Lower lobe of right lung (tissue), 2 donors: ENCODE results near the gene SLC6A6. TPM values are rescaled to one million over a fixed set of nuclear protein-coding genes. Genes with fewer than 3 reads are reported as not detected.

Source experiments
- ATAC-seq, 2 donors: fragments of 200-7000 bp; cut with Tn5 transposase; one replicate each; pipeline ENCODE4 v1.9.1; 2020 to 2022; ENCODE audit warnings: mild to moderate bottlenecking in 2 of 2, moderate library complexity in 2 of 2
- DNase-seq: peaks from one replicate; pipeline ENCODE4 v3.0.0-alpha.2; 2020
- H3K27ac ChIP-seq: fragments of 200-600 bp; one replicate; pipeline ENCODE4 v1.8.0; 2022
- H3K27me3 ChIP-seq: fragments of 200-600 bp; one replicate; pipeline ENCODE4 v1.8.0; 2022; ENCODE audit warnings: low read depth
- H3K36me3 ChIP-seq: fragments of 200-600 bp; one replicate; pipeline ENCODE4 v1.8.0; 2022; ENCODE audit warnings: mild to moderate bottlenecking
- H3K4me1 ChIP-seq: fragments of 200-600 bp; one replicate; pipeline ENCODE4 v1.8.0; 2022
- H3K4me3 ChIP-seq: fragments of 200-600 bp; one replicate; pipeline ENCODE4 v1.8.0; 2022; ENCODE audit warnings: mild to moderate bottlenecking
- H3K9me3 ChIP-seq: fragments of 200-600 bp; one replicate; pipeline ENCODE4 v1.8.0; 2022
- intact Hi-C: fragments of 100-400 bp; cut with DNase I; formaldehyde crosslinking; loops from one replicate; pipeline ENCODE4 v1.11.0; 2022
- total RNA-seq: library from RNA; stranded (reverse); fragmentation: NEBNext Ultra II Directional; extraction: Animal tissue kit (Norgen Biotek cat#: 25700); gene quantifications from one replicate; pipeline ENCODE4 v1.2.1, GENCODE V29; 2021
- TF ChIP-seq, protein P1 (sequence below): fragments of 200-600 bp; IDR thresholded peaks from one replicate; pipeline ENCODE4 v1.8.0; 2022; ENCODE audit warnings: antibody characterized with exemption, mild to moderate bottlenecking
- donor health status: DM: no; HTN: yes; CAD: no; lungs with severe emphysema.

SLC6A6 gene
- total RNA-seq, 1 donor from 2014 or later = 84.0 TPM

DNA sequence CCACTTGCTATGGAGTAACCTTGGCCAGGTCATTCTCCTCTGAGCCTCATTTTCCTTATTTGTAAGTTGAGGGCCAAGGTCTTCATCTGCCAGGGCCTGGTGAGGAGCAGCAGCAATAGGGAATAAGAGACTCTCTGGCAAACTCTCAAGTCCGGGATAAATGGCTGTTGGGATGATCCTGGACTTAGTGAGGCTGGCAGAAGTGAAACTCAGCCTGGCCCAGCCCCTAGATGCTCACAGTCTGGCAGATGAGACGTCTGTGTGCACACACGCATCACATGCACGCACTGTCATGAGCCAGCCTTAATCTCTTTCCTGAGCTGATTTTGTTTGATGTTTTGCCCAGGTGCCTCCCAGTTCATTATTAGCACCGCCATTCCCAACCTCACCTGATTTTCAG, 26.8 kb downstream of the SLC6A6 start:
- TF ChIP-seq, protein P1, sequence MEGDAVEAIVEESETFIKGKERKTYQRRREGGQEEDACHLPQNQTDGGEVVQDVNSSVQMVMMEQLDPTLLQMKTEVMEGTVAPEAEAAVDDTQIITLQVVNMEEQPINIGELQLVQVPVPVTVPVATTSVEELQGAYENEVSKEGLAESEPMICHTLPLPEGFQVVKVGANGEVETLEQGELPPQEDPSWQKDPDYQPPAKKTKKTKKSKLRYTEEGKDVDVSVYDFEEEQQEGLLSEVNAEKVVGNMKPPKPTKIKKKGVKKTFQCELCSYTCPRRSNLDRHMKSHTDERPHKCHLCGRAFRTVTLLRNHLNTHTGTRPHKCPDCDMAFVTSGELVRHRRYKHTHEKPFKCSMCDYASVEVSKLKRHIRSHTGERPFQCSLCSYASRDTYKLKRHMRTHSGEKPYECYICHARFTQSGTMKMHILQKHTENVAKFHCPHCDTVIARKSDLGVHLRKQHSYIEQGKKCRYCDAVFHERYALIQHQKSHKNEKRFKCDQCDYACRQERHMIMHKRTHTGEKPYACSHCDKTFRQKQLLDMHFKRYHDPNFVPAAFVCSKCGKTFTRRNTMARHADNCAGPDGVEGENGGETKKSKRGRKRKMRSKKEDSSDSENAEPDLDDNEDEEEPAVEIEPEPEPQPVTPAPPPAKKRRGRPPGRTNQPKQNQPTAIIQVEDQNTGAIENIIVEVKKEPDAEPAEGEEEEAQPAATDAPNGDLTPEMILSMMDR = no peak
- no peaks in the 10 kb centered on the region for H3K9me3 ChIP-seq
- intact Hi-C loops = no loop called here
- no peaks in the 10 kb centered on the region for H3K36me3 ChIP-seq
- peak overlapping the region; percentile 91 for H3K27ac ChIP-seq
- no peak overlapping the region for H3K4me3 ChIP-seq
- DNase-seq (no peak), ATAC-seq (no peak)
- peaks cover 100% of the 10 kb centered on the region for H3K4me1 ChIP-seq
- no peaks in the 10 kb centered on the region for H3K27me3 ChIP-seq

DNA sequence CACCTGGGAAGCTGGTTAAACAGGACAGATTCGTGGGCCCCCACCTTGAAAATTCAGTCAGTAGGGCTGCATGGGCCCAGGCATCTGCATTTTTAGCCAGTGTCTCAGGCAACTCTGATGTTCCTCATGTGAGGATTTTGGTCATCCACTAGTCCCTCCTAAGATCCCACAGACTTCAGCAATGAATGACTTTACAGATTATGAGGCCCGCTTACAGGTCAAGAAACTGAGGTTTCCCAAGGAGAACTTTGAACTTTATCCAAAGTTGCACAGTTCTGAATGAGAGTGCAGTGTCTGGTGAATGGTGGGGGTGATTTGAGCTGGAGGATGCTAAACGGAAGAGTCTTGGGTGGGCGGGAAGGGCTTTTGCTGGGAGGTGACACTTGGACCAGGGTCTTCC, 27.2 kb downstream of the SLC6A6 start:
- H3K27ac ChIP-seq = peak overlapping the region; percentile 91

DNA sequence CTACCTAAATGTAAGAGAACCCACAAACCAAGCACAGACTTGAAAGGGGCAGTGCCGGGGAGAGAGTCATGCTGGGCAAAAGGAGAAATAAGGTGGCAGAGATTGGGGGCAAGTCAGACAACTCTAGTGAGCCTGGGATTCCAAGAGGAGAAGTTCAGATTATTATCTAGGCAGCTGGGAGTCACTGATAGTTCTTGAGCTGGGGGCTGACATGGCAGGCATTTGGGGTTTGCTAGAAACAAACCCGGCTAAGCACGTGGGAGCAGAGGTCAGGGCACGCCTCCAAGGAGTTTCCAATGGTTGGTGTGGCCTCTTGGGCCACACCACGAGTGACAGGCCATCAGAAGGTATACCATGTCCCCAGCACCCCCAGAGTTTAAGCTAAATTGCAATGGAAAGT, 27.6 kb downstream of the SLC6A6 start:
- H3K27ac ChIP-seq = peak overlapping the region; percentile 91
- no peaks in the 10 kb centered on the region for H3K9me3 ChIP-seq
- TF ChIP-seq, protein P1 = no peak
- DNase-seq (no peak), ATAC-seq (no peak)
- H3K27me3 ChIP-seq = no peaks in the 10 kb centered on the region
- intact Hi-C loops = no loop called here
- H3K4me3 ChIP-seq = no peak overlapping the region
- no peaks in the 10 kb centered on the region for H3K36me3 ChIP-seq
- peaks cover 100% of the 10 kb centered on the region for H3K4me1 ChIP-seq

More for the DNA sequence above, 27.2 kb downstream of the SLC6A6 start:
- ATAC-seq (no peak), DNase-seq (no peak)
- Histone ChIP-seq H3K4me3 (no peak overlapping the region), H3K4me1 (peaks cover 100% of the 10 kb centered on the region), H3K27me3 (no peaks in the 10 kb centered on the region), H3K9me3 (no peaks in the 10 kb centered on the region), H3K36me3 (no peaks in the 10 kb centered on the region)
- intact Hi-C loops = no loop called here
- TF ChIP-seq, protein P1 = no peak

DNA sequence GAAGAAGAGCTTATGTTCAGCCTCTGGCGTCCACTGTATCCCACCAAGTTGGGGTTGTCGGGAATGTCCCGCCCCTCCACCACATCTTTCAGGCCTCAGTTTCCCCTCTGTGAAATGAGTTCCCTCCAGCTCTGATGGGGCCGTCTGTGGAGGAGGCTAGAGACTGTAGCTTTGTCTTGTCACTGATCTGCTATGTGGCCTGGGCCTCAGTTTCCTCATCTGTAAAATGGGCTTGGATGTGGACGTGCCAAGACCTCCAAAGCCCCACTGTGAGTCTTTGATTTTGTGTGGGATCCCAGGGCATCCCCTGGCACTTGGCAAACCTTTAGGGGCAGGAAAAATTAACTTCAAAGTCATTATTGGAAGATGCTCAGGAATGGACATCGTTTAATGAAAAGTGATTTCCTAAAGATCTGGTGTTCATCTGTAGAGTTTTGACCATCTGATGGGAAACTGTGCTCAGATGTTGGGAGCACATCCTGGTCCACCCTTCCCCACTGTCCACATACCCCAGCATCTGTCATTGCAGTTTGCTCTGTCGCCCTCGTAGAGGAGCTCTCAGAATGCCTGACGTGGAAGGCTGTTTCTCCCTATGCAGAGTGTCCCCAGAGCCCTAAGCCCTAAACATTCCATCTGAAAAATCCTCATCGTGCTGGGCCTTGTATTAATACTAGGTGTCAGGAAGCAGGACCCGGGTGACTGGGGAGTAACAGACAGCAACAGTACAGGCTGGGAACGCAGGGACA, 28.5 kb downstream of the SLC6A6 start:
- no peaks in the 10 kb centered on the region for H3K27me3 ChIP-seq
- no peak for DNase-seq
- TF ChIP-seq, protein P1 = no peak
- no peak overlapping the region for H3K4me3 ChIP-seq
- no peaks in the 10 kb centered on the region for H3K9me3 ChIP-seq
- intact Hi-C loops = no loop called here
- no peaks in the 10 kb centered on the region for H3K36me3 ChIP-seq
- peak overlapping the region; percentile 91 for H3K27ac ChIP-seq
- H3K4me1 ChIP-seq = peaks cover 100% of the 10 kb centered on the region
- ATAC-seq = no peak

DNA sequence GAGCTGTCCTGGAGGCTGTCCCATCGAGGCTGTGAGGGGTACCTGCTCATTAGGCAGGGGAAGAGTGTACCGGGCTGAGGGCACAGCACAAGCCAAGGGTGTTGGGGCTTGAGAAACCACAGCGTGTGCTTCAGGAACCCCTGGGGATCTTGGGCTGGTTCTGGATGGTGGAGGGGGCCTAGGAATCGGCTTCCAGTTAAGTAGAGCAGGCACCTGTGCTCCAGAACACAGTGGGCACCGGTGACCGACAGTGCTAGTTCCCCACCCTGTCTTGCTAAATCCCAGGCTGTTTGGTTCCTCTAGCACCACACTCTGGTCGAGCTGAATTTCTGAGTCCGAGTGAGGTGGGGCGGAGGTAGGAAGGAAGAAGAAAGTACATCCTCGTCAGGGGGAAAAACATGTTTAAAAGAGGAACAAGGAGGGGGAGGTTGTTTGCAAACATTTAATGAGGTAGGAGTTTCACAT, 29.1 kb downstream of the SLC6A6 start:
- H3K4me3 ChIP-seq = peak overlapping the region; percentile 4
- peak; percentile 26 to 35 for ATAC-seq
- TF ChIP-seq, protein P1 = no peak
- no peaks in the 10 kb centered on the region for H3K27me3 ChIP-seq
- intact Hi-C loops = no loop called here
- no peaks in the 10 kb centered on the region for H3K9me3 ChIP-seq
- H3K4me1 ChIP-seq = peaks cover 100% of the 10 kb centered on the region
- DNase-seq = peak; percentile 74
- peak overlapping the region; percentile 91 for H3K27ac ChIP-seq
- H3K36me3 ChIP-seq = no peaks in the 10 kb centered on the region
